Loucy (cell line): Measurements from ENCODE around the gene MAGEF1.

Source experiments
- H2AFZ ChIP-seq: fragments of 200-600 bp; sonication (generic); 2 replicates; pipeline ENCODE4 v1.6.0; 2016; ENCODE audit warnings: antibody characterized with exemption, mild to moderate bottlenecking, low read length, moderate library complexity
- H3F3A ChIP-seq: fragments of 200-600 bp; 2 replicates; pipeline ENCODE4 v1.6.0; 2016; ENCODE audit warnings: antibody characterized with exemption, low read depth, mild to moderate bottlenecking
- H3K27me3 ChIP-seq: fragments of 200-600 bp; sonication (generic); 2 replicates; pipeline ENCODE4 v1.6.1; 2014; ENCODE audit warnings: low read length, mild to moderate bottlenecking; ENCODE audit not compliant: insufficient read depth, poor library complexity, severe bottlenecking
- H3K36me3 ChIP-seq: fragments of 200-600 bp; sonication (generic); 2 replicates; pipeline ENCODE4 v1.6.1; 2016; ENCODE audit warnings: low read length; ENCODE audit not compliant: insufficient read depth
- H3K4me1 ChIP-seq: fragments of 200-600 bp; sonication (generic); 2 replicates; pipeline ENCODE4 v1.5.1; 2014; ENCODE audit warnings: low read length, mild to moderate bottlenecking; ENCODE audit not compliant: insufficient read depth, poor library complexity, severe bottlenecking
- H3K4me2 ChIP-seq: fragments of 200-600 bp; sonication (generic); 2 replicates; pipeline ENCODE4 v1.6.0; 2014; ENCODE audit warnings: antibody characterized with exemption, low read length, low read depth, mild to moderate bottlenecking; ENCODE audit not compliant: poor library complexity, severe bottlenecking
- H3K4me3 ChIP-seq: fragments of 200-600 bp; sonication (generic); 2 replicates; pipeline ENCODE4 v1.5.1; 2014; ENCODE audit warnings: low read length, mild to moderate bottlenecking, mixed read lengths; ENCODE audit not compliant: poor library complexity, severe bottlenecking
- H3K79me2 ChIP-seq: fragments of 200-600 bp; sonication (generic); 2 replicates; pipeline ENCODE4 v1.6.1; 2014; ENCODE audit warnings: low read length; ENCODE audit not compliant: insufficient read depth
- H3K9ac ChIP-seq: fragments of 200-600 bp; sonication (generic); 2 replicates; pipeline ENCODE4 v1.6.0; 2014; ENCODE audit warnings: mild to moderate bottlenecking, low read depth, low read length, moderate library complexity; ENCODE audit not compliant: poor library complexity, severe bottlenecking
- H3K9me2 ChIP-seq: fragments of 200-600 bp; sonication (generic); replicated peaks from 2 replicates; pipeline ENCODE4 v1.6.1; 2016; ENCODE audit warnings: low read depth, low read length, mixed read lengths
- H3K9me3 ChIP-seq: fragments of 200-600 bp; sonication (generic); 2 replicates; pipeline ENCODE4 v1.6.1; 2014; ENCODE audit warnings: mild to moderate bottlenecking, antibody characterized with exemption, low read length, low read depth; ENCODE audit not compliant: insufficient read depth
- H4K20me1 ChIP-seq: fragments of 200-600 bp; sonication (generic); 2 replicates; pipeline ENCODE4 v1.6.0; 2014; ENCODE audit warnings: antibody characterized with exemption, low read length, mild to moderate bottlenecking; ENCODE audit not compliant: insufficient read depth, poor library complexity, severe bottlenecking
- EZH2phosphoT487 ChIP-seq: fragments of 200-600 bp; IDR thresholded peaks from 2 replicates; pipeline ENCODE4 v1.6.1; 2018; ENCODE audit warnings: antibody characterized with exemption, mild to moderate bottlenecking, moderate library complexity, borderline replicate concordance
- TF ChIP-seq, protein P1 (sequence below): fragments of 200-600 bp; sonication (generic); conservative IDR thresholded peaks from 2 replicates; pipeline ENCODE4 v1.5.1; 2014; ENCODE audit warnings: mild to moderate bottlenecking, antibody characterized with exemption, low read length

Gene MAGEF1

DNA sequence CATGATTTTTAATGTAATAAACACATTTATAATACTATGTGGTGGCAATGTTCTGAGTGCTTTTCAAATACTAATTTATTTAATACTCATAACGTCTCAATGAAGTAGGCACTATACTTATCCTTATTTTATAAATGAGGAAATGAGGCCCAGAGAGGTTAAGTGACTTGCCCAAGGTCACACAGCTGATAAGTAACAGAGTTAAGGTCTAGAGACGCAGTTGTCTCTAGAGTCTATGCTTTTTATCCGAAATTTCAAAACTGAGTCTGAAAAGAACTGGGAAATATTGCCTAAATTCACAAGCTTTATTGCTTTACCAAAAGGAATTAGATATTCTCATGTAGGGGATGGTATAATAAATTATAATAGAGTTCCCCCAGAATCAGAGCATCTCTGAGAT lies 31.4 kb upstream of the MAGEF1 start:
- Histone ChIP-seq H3K27me3 (no peaks in the 10 kb centered on the region), H3K79me2 (no peaks in the 10 kb centered on the region), H3K4me1 (no peaks in the 10 kb centered on the region), H3K9me2 (no peaks in the 10 kb centered on the region), H3F3A (no peaks in the 10 kb centered on the region), H3K4me3 (no peak overlapping the region), H3K4me2 (no peak overlapping the region), H3K9ac (no peak overlapping the region), H3K36me3 (no peaks in the 10 kb centered on the region), H2AFZ (no peak overlapping the region), H4K20me1 (no peaks in the 10 kb centered on the region), H3K9me3 (no peaks in the 10 kb centered on the region)
- TF ChIP-seq, protein P1, sequence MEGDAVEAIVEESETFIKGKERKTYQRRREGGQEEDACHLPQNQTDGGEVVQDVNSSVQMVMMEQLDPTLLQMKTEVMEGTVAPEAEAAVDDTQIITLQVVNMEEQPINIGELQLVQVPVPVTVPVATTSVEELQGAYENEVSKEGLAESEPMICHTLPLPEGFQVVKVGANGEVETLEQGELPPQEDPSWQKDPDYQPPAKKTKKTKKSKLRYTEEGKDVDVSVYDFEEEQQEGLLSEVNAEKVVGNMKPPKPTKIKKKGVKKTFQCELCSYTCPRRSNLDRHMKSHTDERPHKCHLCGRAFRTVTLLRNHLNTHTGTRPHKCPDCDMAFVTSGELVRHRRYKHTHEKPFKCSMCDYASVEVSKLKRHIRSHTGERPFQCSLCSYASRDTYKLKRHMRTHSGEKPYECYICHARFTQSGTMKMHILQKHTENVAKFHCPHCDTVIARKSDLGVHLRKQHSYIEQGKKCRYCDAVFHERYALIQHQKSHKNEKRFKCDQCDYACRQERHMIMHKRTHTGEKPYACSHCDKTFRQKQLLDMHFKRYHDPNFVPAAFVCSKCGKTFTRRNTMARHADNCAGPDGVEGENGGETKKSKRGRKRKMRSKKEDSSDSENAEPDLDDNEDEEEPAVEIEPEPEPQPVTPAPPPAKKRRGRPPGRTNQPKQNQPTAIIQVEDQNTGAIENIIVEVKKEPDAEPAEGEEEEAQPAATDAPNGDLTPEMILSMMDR = no peak
- TF ChIP-seq EZH2phosphoT487 = no peak

DNA sequence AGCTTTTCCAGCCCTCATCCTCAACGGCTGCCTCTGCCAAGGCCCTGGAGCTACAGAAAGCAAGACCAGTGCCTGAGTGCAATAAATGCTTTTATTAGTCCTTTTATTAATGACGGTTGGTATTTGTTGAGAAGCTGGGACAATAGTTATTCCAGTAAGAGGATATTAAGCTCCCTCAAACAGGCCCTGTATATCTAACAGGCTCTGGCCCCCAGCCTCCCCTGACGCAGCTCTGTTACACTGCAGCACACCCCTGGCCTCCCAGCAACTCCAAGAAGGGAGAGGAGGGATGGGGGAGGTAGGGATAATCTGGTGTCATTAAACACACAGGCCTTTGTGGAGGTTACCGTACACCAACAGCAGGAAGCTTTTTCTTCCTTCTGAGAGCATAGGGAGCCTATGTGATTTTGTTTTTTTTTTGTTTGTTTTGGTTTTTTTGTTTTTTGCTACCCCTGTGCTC lies 30.8 kb upstream of the MAGEF1 start:
- no peaks in the 10 kb centered on the region for H3K9me2 ChIP-seq
- no peak overlapping the region for H3K4me3 ChIP-seq
- no peak overlapping the region for H2AFZ ChIP-seq
- no peaks in the 10 kb centered on the region for H3K9me3 ChIP-seq
- H3K9ac ChIP-seq = no peak overlapping the region
- H3K4me1 ChIP-seq = no peaks in the 10 kb centered on the region
- no peak for TF ChIP-seq EZH2phosphoT487
- TF ChIP-seq, protein P1 = no peak
- H3K36me3 ChIP-seq = no peaks in the 10 kb centered on the region
- H3K27me3 ChIP-seq = no peaks in the 10 kb centered on the region
- H3K4me2 ChIP-seq = no peak overlapping the region
- no peaks in the 10 kb centered on the region for H3F3A ChIP-seq
- H3K79me2 ChIP-seq = no peaks in the 10 kb centered on the region
- no peaks in the 10 kb centered on the region for H4K20me1 ChIP-seq

DNA sequence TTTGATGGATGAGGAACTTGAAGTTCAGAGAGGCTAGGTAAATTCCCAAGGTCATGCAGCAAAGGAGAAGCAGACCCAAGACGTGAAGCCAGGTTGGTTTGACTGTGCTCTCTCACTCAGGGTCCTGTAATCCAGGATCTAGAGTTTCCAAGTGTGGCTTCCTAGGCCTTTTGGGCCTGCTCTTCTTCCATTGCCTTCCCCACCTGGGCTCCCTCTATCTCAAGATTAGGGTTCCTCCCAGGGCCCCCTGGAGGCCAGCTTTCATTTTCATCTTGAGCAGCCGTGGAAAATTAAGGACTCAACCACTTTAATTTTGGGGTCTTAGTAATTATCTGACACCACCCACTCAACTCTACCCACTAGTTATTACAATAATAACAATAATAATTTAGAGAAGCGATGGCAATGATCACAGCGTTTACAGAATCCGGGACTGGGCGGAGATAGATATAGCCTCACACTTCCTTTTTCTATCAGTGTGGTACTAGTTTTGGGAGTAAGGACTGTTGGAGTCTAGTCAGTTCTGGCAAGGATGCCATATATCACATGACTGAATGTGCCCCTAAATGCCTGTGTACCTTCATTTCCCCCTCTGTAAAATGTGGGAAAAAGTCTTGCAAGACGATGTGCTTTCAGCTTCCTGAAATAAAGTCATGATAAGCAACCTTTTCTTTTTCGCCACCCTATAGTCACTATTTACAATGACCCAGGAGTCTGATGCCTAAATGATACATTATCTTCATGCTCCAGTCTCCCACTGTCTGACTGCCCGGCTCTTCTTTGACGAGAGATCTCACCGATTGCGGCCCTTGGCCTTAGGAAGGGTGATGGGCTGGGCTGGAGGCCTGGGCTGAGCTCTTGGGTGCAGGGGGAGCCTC lies 30.2 kb upstream of the MAGEF1 start:
- H3K9me2 ChIP-seq = no peaks in the 10 kb centered on the region
- no peaks in the 10 kb centered on the region for H3K27me3 ChIP-seq
- H3K36me3 ChIP-seq = no peaks in the 10 kb centered on the region
- H3K4me2 ChIP-seq = no peak overlapping the region
- no peak overlapping the region for H3K9ac ChIP-seq
- H3K9me3 ChIP-seq = no peaks in the 10 kb centered on the region
- H3K4me1 ChIP-seq = no peaks in the 10 kb centered on the region
- H2AFZ ChIP-seq = no peak overlapping the region
- no peaks in the 10 kb centered on the region for H4K20me1 ChIP-seq
- H3F3A ChIP-seq = no peaks in the 10 kb centered on the region
- no peaks in the 10 kb centered on the region for H3K79me2 ChIP-seq
- TF ChIP-seq, protein P1 = peak; percentile 27
- TF ChIP-seq EZH2phosphoT487 = no peak
- H3K4me3 ChIP-seq = no peak overlapping the region
